ENCODE measurements around the gene ADAMTSL3. TPM values are rescaled to one million over a fixed set of nuclear protein-coding genes. Genes with fewer than 3 reads are reported as not detected.
"Not testable (repeated sequence)": the region's sequence is repeated elsewhere in the genome, so short reads cannot be mapped to it uniquely, and the experiment has no call there.

The ADAMTSL3 gene
- total RNA-seq, 1 donor from 2014 or later, result 12.5 TPM

GRCh38 chr15:84033793-84034553 lies 380.1 kb downstream of the ADAMTSL3 start:
- DNase-seq (ENCODE audit: low read depth in 2 of 2), result peak in 1 of 2 donors; percentile 7

- peak in 1 of 2 donors; percentile 40 for DNase-seq (ENCODE audit: low read depth in 2 of 2)
Measured at GRCh38 chr15:84034578-84035398, 380.9 kb downstream of the ADAMTSL3 start.

- DNase-seq (ENCODE audit: low read depth in 2 of 2), result peak in 1 of 2 donors; percentile 80
Measured at GRCh38 chr15:84035399-84035766, 381.5 kb downstream of the ADAMTSL3 start.

- DNase-seq (ENCODE audit: low read depth in 2 of 2), result no peak
Measured at GRCh38 chr15:84037301-84037700, 383.4 kb downstream of the ADAMTSL3 start.

- DNase-seq (ENCODE audit: low read depth in 2 of 2), result not testable (repeated sequence)
Measured at GRCh38 chr15:84042434-84043056, 388.6 kb downstream of the ADAMTSL3 start.

- no peak for DNase-seq (ENCODE audit: low read depth in 2 of 2)
Measured at GRCh38 chr15:84046064-84046637, 392.2 kb downstream of the ADAMTSL3 start.

GRCh38 chr15:84049480-84049879 lies 395.6 kb downstream of the ADAMTSL3 start:
- not testable (repeated sequence) for DNase-seq (ENCODE audit: low read depth in 2 of 2)

- DNase-seq (ENCODE audit: low read depth in 2 of 2), result no peak
Measured at GRCh38 chr15:84050076-84050475, 396.2 kb downstream of the ADAMTSL3 start.

GRCh38 chr15:84051146-84051545 lies 397.2 kb downstream of the ADAMTSL3 start:
- DNase-seq (ENCODE audit: low read depth in 2 of 2), result not testable (repeated sequence)

- not testable (repeated sequence) for DNase-seq (ENCODE audit: low read depth in 2 of 2)
Measured at GRCh38 chr15:84054544-84054943, 400.6 kb downstream of the ADAMTSL3 start.

- no peak for DNase-seq (ENCODE audit: low read depth in 2 of 2)
Measured at GRCh38 chr15:84057714-84058331, 403.9 kb downstream of the ADAMTSL3 start.

- DNase-seq (ENCODE audit: low read depth in 2 of 2), result not testable (repeated sequence)
Measured at GRCh38 chr15:84063674-84064073, 409.8 kb downstream of the ADAMTSL3 start.

GRCh38 chr15:84068674-84069073 lies 414.8 kb downstream of the ADAMTSL3 start:
- not testable (repeated sequence) for DNase-seq (ENCODE audit: low read depth in 2 of 2)

- DNase-seq (ENCODE audit: low read depth in 2 of 2), result not testable (repeated sequence)
Measured at GRCh38 chr15:84078038-84078437, 424.1 kb downstream of the ADAMTSL3 start.

- DNase-seq (ENCODE audit: low read depth in 2 of 2), result not testable (repeated sequence)
Measured at GRCh38 chr15:84079325-84079884, 425.5 kb downstream of the ADAMTSL3 start.

GRCh38 chr15:84079885-84080777 lies 426.2 kb downstream of the ADAMTSL3 start:
- DNase-seq (ENCODE audit: low read depth in 2 of 2), result peak; percentile 0 to 9

GRCh38 chr15:84080778-84081084 lies 426.8 kb downstream of the ADAMTSL3 start:
- peak in 1 of 2 donors; percentile 1 for DNase-seq (ENCODE audit: low read depth in 2 of 2)

- no peak for DNase-seq (ENCODE audit: low read depth in 2 of 2)
Measured at GRCh38 chr15:84081391-84082168, 427.7 kb downstream of the ADAMTSL3 start.

GRCh38 chr15:84082739-84083138 lies 428.8 kb downstream of the ADAMTSL3 start:
- no peak for DNase-seq (ENCODE audit: low read depth in 2 of 2)

Measured in lung microvascular endothelial cell (primary cell).